Myocyte (in vitro differentiated cells): Measurements from ENCODE around the gene SPON1. TPM values are rescaled to one million over a fixed set of nuclear protein-coding genes. Genes with fewer than 3 reads are reported as not detected.
"Not testable (repeated sequence)": the region's sequence is repeated elsewhere in the genome, so short reads cannot be mapped to it uniquely, and the experiment has no call there.

Experiments used
- DNase-seq: peaks from one replicate; pipeline ENCODE4 v3.0.0-alpha.2; 2012; ENCODE audit warnings: low read depth
- total RNA-seq: library from RNA; depleted of rRNA; stranded (reverse); fragments of >200 nt; gene quantifications from 2 replicates; pipeline ENCODE4 v1.2.3, GENCODE V29; 2014

SPON1 gene
- total RNA-seq, 1 donor from 2014 or later, result 0.08 TPM

- DNase-seq, result no peak
These were observed 20.7 kb downstream of the SPON1 start for GRCh38 chr11:13983081-13983751.

- peak; percentile 72 for DNase-seq
These were observed 22.3 kb downstream of the SPON1 start for GRCh38 chr11:13984616-13985450.

GRCh38 chr11:13986695-13987094 lies 24.2 kb downstream of the SPON1 start:
- not testable (repeated sequence) for DNase-seq

GRCh38 chr11:13992158-13992856 lies 29.8 kb downstream of the SPON1 start:
- DNase-seq, result peak; percentile 43

- no peak for DNase-seq
These were observed 30.7 kb downstream of the SPON1 start for GRCh38 chr11:13993096-13993765.

- DNase-seq, result no peak
These were observed 35.4 kb downstream of the SPON1 start for GRCh38 chr11:13997881-13998280.

- DNase-seq, result no peak
These were observed 37.2 kb downstream of the SPON1 start for GRCh38 chr11:13999704-14000103.

GRCh38 chr11:14001597-14001996 lies 39.1 kb downstream of the SPON1 start:
- DNase-seq, result no peak

GRCh38 chr11:14007566-14007965 lies 45.0 kb downstream of the SPON1 start:
- no peak for DNase-seq

GRCh38 chr11:14010665-14011064 lies 48.1 kb downstream of the SPON1 start:
- DNase-seq, result no peak

- no peak for DNase-seq
These were observed 50.3 kb downstream of the SPON1 start for GRCh38 chr11:14012846-14013245.

GRCh38 chr11:14015711-14016110 lies 53.2 kb downstream of the SPON1 start:
- no peak for DNase-seq

GRCh38 chr11:14018441-14018840 lies 55.9 kb downstream of the SPON1 start:
- no peak for DNase-seq

- DNase-seq, result no peak
These were observed 59.2 kb downstream of the SPON1 start for GRCh38 chr11:14021738-14022137.

GRCh38 chr11:14022251-14022650 lies 59.7 kb downstream of the SPON1 start:
- DNase-seq, result no peak

GRCh38 chr11:14022821-14023220 lies 60.3 kb downstream of the SPON1 start:
- DNase-seq, result no peak

- no peak for DNase-seq
These were observed 64.4 kb downstream of the SPON1 start for GRCh38 chr11:14026961-14027360.

- no peak for DNase-seq
These were observed 65.0 kb downstream of the SPON1 start for GRCh38 chr11:14027525-14027924.

- DNase-seq, result no peak
These were observed 66.9 kb downstream of the SPON1 start for GRCh38 chr11:14029440-14029839.

GRCh38 chr11:14029971-14030920 lies 67.7 kb downstream of the SPON1 start:
- peak; percentile 9 for DNase-seq
